ENCODE results near the gene GADD45G. TPM values are rescaled to one million over a fixed set of nuclear protein-coding genes. Genes with fewer than 3 reads are reported as not detected.

GADD45G gene
- total and polyA plus RNA-seq, 2 of the 8 experiments (the other 6 are each of a cell fraction or from before 2014, with no cell fraction given) = 7.0 to 11.4 TPM

GRCh38 chr9:89649039-89649691, 44.4 kb downstream of the GADD45G start (continued):
- no peak for TF ChIP-seq GABPA (IDR thresholded peaks at IDR 0.05; ENCODE audit: borderline replicate concordance, insufficient read depth, low read length)
- no peak for TF ChIP-seq BCL11A (IDR thresholded peaks at IDR 0.05; ENCODE audit: low read depth in 2 of 2, low read length in 2 of 2)
- no peak for TF ChIP-seq SP1 (IDR thresholded peaks at IDR 0.05; ENCODE audit: low read depth, low read length)
- TF ChIP-seq SIN3A (conservative IDR thresholded peaks at IDR 0.05 in 1 of 2, IDR thresholded peaks at IDR 0.05 in 1 of 2; ENCODE audit: low read depth in 1 of 2, low read length in 2 of 2) = no peak
- no peak for TF ChIP-seq SP4 (IDR thresholded peaks at IDR 0.05; ENCODE audit: low read length)
- no peak for TF ChIP-seq BRCA1 (IDR thresholded peaks at IDR 0.05; ENCODE audit: low read depth, low read length)
